ENCODE measurements around the gene SLCO4C1. TPM values are rescaled to one million over a fixed set of nuclear protein-coding genes. Genes with fewer than 3 reads are reported as not detected.

The SLCO4C1 gene
- polyA plus RNA-seq, 1 of the 3 experiments (the other 2 are of a cell fraction): not detected

DNA sequence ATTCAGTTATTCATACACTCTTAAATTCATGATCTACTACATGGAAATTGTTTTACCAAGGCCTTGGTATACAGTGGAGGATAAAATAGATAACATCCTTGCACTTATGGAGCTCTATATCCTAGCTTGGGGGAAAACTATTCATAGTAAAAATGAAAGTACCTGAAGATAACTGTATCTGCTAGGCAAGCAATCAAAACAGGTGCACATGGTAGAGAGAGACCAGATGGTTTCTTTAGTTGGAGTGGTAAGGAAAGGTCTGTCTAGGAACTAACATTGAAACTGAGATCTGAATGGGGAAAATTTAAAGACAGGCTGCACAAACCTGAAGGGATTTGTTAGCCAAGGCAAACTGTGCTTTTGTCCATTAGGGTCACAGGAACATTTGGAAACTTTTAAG lies 11.1 kb upstream of the SLCO4C1 start:
- Histone ChIP-seq H3K27ac (ENCODE audit: low read depth in 2 of 2, low read length in 1 of 2) (no peak overlapping the region), H3K4me3 (ENCODE audit: low read depth in 2 of 2, low read length in 1 of 2) (no peak overlapping the region), H4K20me1 (ENCODE audit: insufficient read depth) (no peaks in the 10 kb centered on the region), H3K9me2 (no peaks in the 10 kb centered on the region), H3K4me2 (no peak overlapping the region), H3F3A (replicated peaks; ENCODE audit: insufficient read depth) (no peaks in the 10 kb centered on the region), H2AFZ (ENCODE audit: low read depth) (no peak overlapping the region), H3K9ac (no peak overlapping the region), H3K4me1 (ENCODE audit: control insufficient read depth in 1 of 2, insufficient read depth in 2 of 2, low read depth in 1 of 2, low read length in 1 of 2) (peaks cover 0 to 7% of the 10 kb centered on the region in 2 experiments; a peak in 2 of 4 replicates), H3K36me3 (replicated peaks in 1 of 2; ENCODE audit: control insufficient read depth in 1 of 2, insufficient read depth in 2 of 2, low read length in 1 of 2) (no peaks in the 10 kb centered on the region), H3K27me3 (ENCODE audit: insufficient read depth) (no peaks in the 10 kb centered on the region), H3K79me2 (ENCODE audit: insufficient read depth) (no peaks in the 10 kb centered on the region), H3K9me3 (no peaks in the 10 kb centered on the region)
- ChIA-PET CTCF (interaction anchor here (0.7 to 4.5 kb wide), 3 partner anchors 9 to 806 kb away, joined by 3 to 25 read pairs (median 4); partner anchors contain the start of gene SLCO4C1), POLR2A (interaction anchor here (0.6 kb wide), 1 partner anchor 54 kb away, joined by 3 read pairs; no protein-coding TSS in a partner anchor)
- no peak for DNase-seq
- TF ChIP-seq, protein P1, sequence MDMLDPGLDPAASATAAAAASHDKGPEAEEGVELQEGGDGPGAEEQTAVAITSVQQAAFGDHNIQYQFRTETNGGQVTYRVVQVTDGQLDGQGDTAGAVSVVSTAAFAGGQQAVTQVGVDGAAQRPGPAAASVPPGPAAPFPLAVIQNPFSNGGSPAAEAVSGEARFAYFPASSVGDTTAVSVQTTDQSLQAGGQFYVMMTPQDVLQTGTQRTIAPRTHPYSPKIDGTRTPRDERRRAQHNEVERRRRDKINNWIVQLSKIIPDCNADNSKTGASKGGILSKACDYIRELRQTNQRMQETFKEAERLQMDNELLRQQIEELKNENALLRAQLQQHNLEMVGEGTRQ (IDR thresholded peaks at IDR 0.05; ENCODE audit: borderline replicate concordance, low read depth, low read length): no peak
- no peak for TF ChIP-seq FOXJ3 (CRISPR knock-in tag; IDR thresholded peaks at IDR 0.05)
- TF ChIP-seq NRF1 (IDR thresholded peaks at IDR 0.05; ENCODE audit: low read depth, low read length): no peak
- TF ChIP-seq, protein P2, sequence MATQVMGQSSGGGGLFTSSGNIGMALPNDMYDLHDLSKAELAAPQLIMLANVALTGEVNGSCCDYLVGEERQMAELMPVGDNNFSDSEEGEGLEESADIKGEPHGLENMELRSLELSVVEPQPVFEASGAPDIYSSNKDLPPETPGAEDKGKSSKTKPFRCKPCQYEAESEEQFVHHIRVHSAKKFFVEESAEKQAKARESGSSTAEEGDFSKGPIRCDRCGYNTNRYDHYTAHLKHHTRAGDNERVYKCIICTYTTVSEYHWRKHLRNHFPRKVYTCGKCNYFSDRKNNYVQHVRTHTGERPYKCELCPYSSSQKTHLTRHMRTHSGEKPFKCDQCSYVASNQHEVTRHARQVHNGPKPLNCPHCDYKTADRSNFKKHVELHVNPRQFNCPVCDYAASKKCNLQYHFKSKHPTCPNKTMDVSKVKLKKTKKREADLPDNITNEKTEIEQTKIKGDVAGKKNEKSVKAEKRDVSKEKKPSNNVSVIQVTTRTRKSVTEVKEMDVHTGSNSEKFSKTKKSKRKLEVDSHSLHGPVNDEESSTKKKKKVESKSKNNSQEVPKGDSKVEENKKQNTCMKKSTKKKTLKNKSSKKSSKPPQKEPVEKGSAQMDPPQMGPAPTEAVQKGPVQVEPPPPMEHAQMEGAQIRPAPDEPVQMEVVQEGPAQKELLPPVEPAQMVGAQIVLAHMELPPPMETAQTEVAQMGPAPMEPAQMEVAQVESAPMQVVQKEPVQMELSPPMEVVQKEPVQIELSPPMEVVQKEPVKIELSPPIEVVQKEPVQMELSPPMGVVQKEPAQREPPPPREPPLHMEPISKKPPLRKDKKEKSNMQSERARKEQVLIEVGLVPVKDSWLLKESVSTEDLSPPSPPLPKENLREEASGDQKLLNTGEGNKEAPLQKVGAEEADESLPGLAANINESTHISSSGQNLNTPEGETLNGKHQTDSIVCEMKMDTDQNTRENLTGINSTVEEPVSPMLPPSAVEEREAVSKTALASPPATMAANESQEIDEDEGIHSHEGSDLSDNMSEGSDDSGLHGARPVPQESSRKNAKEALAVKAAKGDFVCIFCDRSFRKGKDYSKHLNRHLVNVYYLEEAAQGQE (IDR thresholded peaks at IDR 0.05; ENCODE audit: low read depth, low read length): no peak
- TF ChIP-seq, protein P3, sequence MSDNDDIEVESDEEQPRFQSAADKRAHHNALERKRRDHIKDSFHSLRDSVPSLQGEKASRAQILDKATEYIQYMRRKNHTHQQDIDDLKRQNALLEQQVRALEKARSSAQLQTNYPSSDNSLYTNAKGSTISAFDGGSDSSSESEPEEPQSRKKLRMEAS (IDR thresholded peaks at IDR 0.05; ENCODE audit: low read depth): no peak
- no peak for TF ChIP-seq RFX5 (IDR thresholded peaks at IDR 0.05; ENCODE audit: low read length)
- no peak for TF ChIP-seq GATA2 (CRISPR knock-in tag; IDR thresholded peaks at IDR 0.05)
- TF ChIP-seq SMC3 (IDR thresholded peaks at IDR 0.05; ENCODE audit: low read depth, low read length): no peak
- no peak for TF ChIP-seq NFIC (IDR thresholded peaks at IDR 0.05; ENCODE audit: borderline replicate concordance)
- no peak for TF ChIP-seq CHD2 (IDR thresholded peaks at IDR 0.05; ENCODE audit: low read length, partially characterized antibody)
- no peak for TF ChIP-seq MEF2A (IDR thresholded peaks at IDR 0.05; ENCODE audit: borderline replicate concordance, low read depth)

DNA sequence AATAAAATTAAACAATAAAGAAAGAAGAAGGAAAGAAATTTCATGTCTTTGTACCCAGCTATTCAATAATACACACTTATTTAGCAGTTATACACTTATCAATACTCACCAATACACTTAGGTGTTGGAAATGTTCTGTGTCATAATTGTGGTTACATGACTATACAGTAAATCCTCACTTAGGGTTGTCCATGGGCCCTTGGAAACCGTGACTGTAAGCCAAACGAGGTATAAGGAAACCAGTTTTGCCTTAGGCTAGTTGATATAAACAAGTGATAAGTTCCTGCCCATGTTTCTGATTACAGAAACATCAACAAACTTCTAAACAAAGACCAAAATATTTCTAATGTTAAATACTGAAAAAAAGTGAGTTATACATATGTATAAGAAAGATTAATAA lies 10.0 kb upstream of the SLCO4C1 start:
- H3K4me2 ChIP-seq: no peak overlapping the region
- H3K9me2 ChIP-seq: no peaks in the 10 kb centered on the region
- no peak overlapping the region for H3K9ac ChIP-seq
- H3K27ac ChIP-seq (ENCODE audit: low read depth in 2 of 2, low read length in 1 of 2): peak overlapping the region in 1 of 2 experiments; percentile 22; a peak in 1 of 4 replicates
- no peaks in the 10 kb centered on the region for H3K36me3 ChIP-seq (replicated peaks in 1 of 2; ENCODE audit: control insufficient read depth in 1 of 2, insufficient read depth in 2 of 2, low read length in 1 of 2)
- H3K9me3 ChIP-seq: no peaks in the 10 kb centered on the region
- ChIA-PET CTCF (interaction anchor here (4.5 kb wide), 1 partner anchor 10 kb away, joined by 25 read pairs; the partner anchor contains the start of gene SLCO4C1), POLR2A (no interaction called here)
- H3F3A ChIP-seq (replicated peaks; ENCODE audit: insufficient read depth): no peaks in the 10 kb centered on the region
- H4K20me1 ChIP-seq (ENCODE audit: insufficient read depth): no peaks in the 10 kb centered on the region
- no peaks in the 10 kb centered on the region for H3K79me2 ChIP-seq (ENCODE audit: insufficient read depth)
- DNase-seq: peak; percentile 13
- no peak overlapping the region for H2AFZ ChIP-seq (ENCODE audit: low read depth)
- peaks cover 0 to 7% of the 10 kb centered on the region in 2 experiments; a peak in 2 of 4 replicates for H3K4me1 ChIP-seq (ENCODE audit: control insufficient read depth in 1 of 2, insufficient read depth in 2 of 2, low read depth in 1 of 2, low read length in 1 of 2)
- TF ChIP-seq GATA2 (CRISPR knock-in tag; IDR thresholded peaks at IDR 0.05): 0 out of 2 replicates have a peak, but pooled peaks have one; percentile 24
- TF ChIP-seq, protein P4, sequence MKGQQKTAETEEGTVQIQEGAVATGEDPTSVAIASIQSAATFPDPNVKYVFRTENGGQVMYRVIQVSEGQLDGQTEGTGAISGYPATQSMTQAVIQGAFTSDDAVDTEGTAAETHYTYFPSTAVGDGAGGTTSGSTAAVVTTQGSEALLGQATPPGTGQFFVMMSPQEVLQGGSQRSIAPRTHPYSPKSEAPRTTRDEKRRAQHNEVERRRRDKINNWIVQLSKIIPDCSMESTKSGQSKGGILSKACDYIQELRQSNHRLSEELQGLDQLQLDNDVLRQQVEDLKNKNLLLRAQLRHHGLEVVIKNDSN (IDR thresholded peaks at IDR 0.05; ENCODE audit: borderline replicate concordance, low read depth): no peak
- 0% methylated on average over 2 of the region's 2 CpGs for WGBS (ENCODE audit: low lambda C conversion rate)
- H3K4me3 ChIP-seq (ENCODE audit: low read depth in 2 of 2, low read length in 1 of 2): no peak overlapping the region
- H3K27me3 ChIP-seq (ENCODE audit: insufficient read depth): no peaks in the 10 kb centered on the region

Measured in SK-N-SH (cell line).